ENCODE results near the gene FOXL3.

The FOXL3 gene

DNA sequence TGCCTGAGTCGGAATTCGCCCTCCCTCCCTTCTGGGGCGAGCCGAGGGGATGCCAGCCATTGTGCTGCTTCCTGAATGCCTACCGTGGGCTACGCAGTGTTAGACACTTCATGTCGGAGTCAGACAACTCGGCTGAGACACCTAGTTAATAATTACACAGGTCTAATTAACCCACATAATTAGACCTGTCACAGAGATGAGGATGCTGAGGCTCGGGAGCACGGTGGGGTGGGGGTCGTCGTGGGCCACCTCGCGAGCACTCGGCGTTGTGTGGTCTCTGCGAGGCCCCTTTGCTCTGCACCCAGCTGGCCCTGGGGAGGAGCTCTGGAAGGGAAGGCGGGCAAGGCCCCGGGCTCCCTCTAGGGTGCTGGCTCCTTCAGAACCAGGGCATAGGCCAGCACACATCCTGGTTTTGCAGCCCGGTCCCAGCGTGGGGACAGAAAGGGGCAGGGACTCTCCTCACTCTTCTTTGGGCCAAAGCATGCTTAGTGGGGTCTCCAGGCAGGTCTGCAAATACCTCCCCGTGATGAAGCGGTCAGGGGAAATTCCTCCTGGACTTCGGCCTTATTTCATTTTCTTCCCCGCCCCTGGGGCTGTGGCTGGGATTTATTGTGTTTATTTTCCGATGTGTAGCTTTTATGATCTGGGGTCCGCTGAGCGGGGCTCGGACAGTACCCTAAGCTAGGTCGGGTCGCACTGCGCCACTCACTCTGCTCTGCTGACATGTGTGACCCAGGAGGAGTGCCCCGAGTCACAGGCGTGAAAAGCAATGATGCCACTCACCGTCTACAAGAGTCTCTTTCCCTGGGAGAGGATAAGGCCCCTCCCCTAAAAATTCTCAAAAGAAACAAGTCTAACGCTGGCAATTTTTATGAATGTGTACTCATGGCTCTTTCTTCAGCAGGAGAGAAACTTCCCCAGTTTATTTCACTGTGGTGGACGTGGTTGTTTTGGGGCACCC, 4.9 kb upstream of the FOXL3 start:
- TF ChIP-seq, protein P1, sequence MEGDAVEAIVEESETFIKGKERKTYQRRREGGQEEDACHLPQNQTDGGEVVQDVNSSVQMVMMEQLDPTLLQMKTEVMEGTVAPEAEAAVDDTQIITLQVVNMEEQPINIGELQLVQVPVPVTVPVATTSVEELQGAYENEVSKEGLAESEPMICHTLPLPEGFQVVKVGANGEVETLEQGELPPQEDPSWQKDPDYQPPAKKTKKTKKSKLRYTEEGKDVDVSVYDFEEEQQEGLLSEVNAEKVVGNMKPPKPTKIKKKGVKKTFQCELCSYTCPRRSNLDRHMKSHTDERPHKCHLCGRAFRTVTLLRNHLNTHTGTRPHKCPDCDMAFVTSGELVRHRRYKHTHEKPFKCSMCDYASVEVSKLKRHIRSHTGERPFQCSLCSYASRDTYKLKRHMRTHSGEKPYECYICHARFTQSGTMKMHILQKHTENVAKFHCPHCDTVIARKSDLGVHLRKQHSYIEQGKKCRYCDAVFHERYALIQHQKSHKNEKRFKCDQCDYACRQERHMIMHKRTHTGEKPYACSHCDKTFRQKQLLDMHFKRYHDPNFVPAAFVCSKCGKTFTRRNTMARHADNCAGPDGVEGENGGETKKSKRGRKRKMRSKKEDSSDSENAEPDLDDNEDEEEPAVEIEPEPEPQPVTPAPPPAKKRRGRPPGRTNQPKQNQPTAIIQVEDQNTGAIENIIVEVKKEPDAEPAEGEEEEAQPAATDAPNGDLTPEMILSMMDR (IDR thresholded peaks at IDR 0.05), result no peak

DNA sequence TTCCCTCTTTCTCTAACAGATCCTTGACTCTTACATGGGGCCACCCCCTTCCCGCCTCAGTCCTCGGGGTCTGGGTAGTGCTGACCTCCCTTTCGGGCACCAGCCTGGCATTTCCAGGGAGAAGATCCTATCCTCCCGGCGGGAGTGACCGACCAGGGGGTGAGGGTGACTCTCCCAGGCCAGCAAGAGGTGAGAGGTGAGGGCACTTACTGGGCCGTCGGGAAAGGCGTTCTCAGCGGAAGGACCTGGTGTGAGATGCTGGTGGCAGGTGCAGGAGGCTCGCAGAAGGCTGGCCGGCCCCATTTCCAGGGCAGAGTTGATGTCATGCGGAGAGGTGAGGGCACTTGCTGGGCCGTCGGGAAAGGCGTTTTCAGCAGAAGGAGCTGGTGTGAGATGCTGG, 4.2 kb upstream of the FOXL3 start:
- TF ChIP-seq, protein P1 (IDR thresholded peaks at IDR 0.05), result no peak

DNA sequence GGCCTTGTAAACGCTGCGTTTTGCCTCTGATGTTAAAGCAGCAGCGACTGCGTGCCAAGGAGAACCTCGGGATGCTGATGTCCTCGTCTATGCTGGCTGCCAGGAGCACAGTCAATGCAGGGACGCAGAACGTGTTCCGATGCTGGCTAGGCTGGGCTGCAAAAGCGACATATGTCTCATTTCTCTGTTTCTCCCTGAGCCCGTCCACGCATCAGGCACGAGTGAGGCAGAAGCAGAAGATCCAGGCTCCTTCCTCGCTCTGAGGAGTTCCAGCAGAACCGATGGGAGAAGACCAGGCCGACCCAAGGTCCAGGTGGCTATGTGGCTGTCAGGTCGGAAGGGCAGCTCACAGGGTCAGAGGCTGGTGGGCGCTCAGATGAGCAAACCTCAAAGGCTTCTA, 3.7 kb upstream of the FOXL3 start:
- TF ChIP-seq, protein P1 (IDR thresholded peaks at IDR 0.05), result no peak

DNA sequence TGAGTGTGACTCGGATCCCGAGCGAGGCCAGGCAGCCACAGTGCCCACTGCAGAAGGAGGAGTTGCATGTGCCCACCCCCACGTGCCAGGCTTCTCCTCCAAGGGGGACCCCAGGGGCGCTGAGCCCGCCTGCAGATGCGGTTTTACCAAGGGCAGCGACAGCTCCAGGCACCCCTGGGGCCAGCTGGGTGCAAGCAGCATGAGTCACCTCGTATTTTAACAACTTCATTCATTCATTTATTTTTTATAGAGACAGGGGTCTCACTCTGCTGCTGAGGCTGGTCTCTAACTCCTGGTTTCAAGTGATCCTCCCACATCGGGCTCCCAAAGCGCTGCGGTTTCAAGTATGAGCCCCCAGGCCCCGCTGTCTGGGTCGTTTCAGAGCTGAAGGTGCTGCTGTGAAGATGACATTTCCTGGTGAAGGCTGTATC, 1.3 kb upstream of the FOXL3 start:
- TF ChIP-seq, protein P1 (IDR thresholded peaks at IDR 0.05), result no peak

DNA sequence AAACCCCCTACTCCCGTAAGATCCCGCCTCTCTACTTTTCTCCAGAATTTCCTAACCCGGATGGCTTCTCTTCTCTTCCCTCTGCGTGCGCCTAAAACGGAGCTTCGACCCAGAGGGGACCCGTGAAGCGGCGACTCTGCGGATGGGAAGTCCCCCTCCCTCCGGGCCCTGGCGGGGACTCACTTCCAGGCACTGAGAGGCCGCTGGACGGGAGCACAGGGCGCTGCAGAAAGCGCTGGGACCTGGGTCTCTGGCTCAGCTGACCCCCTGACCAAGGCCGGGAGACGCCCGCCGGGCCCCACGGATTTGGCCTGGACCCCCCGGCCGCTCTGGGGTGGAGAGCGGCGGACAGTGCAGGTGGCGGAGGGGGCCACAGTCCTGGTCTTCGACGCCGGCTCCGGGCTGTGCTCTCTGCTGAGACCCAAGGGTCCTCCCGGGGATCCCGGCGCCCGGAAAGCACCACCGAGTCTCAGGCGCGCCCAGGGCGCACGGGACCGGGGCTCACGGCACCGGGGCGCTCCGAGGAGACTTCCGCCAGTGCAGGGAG, 688 bp upstream of the FOXL3 start:
- TF ChIP-seq, protein P1 (IDR thresholded peaks at IDR 0.05), result no peak

DNA sequence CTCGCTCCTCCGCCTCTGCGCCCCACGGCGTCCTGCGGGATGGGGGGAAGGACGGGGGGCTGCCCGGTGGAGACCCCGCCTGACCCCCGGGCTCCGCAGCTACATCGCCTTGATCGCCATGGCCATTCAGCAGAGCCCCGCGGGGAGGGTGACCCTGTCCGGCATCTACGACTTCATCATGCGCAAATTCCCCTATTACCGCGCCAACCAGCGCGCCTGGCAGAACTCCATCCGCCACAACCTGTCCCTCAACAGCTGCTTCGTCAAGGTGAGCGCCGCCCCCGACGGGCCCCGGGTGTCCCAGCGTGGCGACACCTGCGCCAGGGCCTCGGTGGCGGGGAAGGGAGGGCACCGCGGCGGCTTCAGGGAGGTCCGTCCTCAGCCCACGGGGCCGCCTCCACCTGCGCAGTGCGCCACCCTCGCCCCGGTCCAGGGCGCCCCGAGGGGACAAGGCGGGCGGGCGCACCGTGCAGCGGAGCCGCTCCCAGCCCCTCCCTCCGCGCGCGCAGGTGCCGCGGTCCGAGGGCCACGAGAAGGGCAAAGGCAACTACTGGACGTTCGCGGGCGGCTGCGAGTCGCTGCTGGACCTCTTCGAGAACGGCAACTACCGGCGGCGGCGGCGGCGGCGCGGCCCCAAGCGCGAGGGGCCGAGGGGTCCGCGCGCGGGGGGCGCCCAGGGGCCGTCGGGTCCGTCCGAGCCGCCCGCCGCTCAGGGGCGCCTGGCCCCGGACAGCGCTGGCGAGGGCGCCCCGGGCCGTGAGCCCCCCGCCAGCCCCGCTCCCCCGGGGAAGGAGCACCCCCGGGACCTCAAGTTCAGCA, 793 bp downstream of the FOXL3 start:
- TF ChIP-seq, protein P1 (IDR thresholded peaks at IDR 0.05), result no peak

DNA sequence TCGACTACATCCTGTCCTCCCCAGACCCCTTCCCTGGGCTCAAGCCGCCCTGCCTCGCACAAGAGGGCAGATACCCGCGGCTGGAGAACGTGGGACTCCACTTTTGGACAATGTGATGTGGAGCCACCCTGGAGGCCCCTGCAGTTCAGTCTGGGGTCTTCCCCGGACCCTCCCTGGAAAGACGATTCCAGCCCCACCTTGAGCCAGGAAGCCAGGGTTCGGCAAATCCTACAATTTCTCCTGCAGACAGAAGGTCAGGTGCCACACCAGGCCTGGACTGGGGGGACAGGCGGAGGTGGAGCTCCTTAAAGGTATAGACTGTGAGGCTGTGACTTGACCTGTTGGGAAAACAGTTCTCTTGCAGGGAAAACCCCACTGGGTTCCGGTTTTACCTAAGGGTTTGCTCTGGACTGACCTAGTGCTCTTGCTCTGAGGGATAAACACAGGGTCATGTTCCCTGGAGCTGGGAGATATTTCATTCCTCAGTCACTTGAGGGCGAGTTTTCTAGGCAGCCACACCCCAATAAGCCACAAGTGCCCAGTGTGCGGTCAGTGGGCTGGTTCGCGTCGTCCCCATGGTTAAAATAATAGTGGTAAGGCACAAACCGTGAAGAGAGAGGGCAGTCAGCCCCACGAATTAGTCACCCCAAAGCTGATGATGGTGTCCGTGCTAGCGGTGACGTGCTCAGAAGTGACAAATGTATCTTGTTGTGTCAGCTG, 1.6 kb downstream of the FOXL3 start:
- TF ChIP-seq, protein P1 (IDR thresholded peaks at IDR 0.05), result no peak
